Measurements from ENCODE around the gene JMJD7.

Gene JMJD7

GRCh38 chr15:41801185-41801584, 26.7 kb upstream of the JMJD7 start:
- DNase-seq (ENCODE audit: low read depth) = no peak

DNA sequence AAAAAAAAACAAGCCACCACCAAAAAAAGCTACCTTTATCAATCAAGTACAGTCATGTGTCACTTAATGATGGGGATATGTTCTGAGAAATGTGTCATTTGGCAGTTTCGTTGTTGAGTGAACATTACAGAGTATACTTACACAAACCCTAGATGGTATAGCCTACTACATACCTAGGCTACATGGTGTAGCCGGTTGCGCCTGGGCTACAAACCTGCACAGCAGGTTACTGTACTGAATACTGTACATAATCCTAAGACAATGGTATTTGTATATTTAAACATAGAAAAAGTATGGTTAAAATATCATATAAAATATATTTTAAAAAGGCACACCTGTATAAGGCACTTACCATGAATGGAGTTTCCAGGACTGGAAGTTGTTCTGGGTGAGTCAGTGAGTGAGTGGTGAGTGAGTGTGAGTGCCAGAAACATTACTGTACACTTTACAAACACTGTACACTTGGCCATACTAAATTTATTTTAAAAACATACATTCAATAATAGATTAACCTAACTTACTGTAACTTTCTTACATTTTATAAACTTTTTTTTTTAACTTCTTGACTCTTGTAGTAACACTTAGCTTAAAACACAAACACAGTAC, 25.9 kb upstream of the JMJD7 start:
- no peak for DNase-seq (ENCODE audit: low read depth)

DNA sequence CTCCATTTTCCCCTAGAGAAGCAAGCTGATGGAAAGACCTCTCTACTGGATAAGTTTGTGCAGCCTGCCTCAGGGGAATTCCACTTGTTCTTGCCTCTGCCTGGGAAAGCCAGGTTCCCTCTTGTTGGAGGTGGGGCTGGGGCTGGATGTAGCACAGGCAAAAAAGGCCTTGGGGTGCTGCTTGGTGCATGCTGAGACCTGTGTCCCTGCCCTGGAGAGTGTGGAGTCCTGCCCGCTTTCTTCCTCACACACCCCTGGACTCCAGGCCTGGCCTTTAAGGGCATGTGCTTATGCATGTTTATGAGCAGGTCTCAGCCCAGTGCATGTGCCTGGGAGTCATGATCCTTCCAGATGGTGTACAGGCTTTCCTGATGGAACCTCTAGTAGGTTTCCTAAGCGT, 23.5 kb upstream of the JMJD7 start:
- DNase-seq (ENCODE audit: low read depth) = no peak

- no peak for DNase-seq (ENCODE audit: low read depth)
Observed at GRCh38 chr15:41804916-41805666, 22.8 kb upstream of the JMJD7 start.

GRCh38 chr15:41805711-41806110, 22.2 kb upstream of the JMJD7 start:
- no peak for DNase-seq (ENCODE audit: low read depth)

DNA sequence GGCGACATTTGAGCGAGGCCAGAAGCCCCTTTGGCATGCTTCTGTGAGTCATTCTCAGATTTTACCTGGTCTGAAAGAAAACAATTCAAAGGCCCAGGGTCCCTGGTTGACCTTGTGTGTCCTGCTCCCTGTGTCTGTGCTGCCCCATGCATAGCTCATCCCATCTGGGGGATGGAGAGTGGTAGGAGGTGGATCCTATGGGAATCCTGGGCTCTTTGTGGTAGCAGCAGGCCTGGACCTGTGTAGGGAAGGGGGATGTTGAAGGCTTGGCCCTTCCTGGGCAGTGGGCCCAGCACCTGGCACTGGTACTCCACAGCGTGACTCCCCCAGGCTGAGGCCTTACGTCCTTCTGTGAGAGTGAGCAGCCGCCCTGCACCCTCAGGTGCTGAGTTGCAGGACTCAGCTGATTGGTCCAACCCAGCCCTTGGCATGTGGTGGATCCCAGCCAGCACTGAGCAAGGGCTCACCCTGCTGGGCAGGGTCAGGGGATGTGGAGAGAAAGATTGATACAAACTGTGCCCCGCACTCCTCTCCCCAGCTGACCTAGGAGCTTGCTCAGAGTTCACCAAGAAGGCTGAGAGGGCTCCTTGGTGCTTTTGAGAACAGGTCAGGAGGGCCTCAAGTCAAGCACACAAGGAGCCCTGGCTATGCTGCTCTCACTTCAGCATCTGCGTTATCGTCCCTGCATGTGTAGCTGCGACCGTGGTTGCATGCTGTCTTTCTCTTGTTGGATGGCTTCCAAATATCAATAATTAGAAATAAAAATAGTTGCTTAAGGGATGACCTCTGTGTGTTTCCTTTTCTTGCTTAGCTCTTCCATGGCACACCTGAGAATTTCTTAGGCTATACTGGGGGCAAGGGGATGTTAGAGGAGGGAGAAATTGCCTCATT, 21.4 kb upstream of the JMJD7 start:
- DNase-seq (ENCODE audit: low read depth) = no peak

GRCh38 chr15:41809121-41809520, 18.8 kb upstream of the JMJD7 start:
- DNase-seq (ENCODE audit: low read depth) = no peak

GRCh38 chr15:41809526-41810220, 18.2 kb upstream of the JMJD7 start:
- DNase-seq (ENCODE audit: low read depth) = no peak

GRCh38 chr15:41810651-41811431, 17.1 kb upstream of the JMJD7 start:
- no peak for DNase-seq (ENCODE audit: low read depth)

- peak; percentile 52 for DNase-seq (ENCODE audit: low read depth)
Observed at GRCh38 chr15:41811432-41812195, 16.3 kb upstream of the JMJD7 start.

- no peak for DNase-seq (ENCODE audit: low read depth)
Observed at GRCh38 chr15:41812820-41813375, 15.0 kb upstream of the JMJD7 start.

DNA sequence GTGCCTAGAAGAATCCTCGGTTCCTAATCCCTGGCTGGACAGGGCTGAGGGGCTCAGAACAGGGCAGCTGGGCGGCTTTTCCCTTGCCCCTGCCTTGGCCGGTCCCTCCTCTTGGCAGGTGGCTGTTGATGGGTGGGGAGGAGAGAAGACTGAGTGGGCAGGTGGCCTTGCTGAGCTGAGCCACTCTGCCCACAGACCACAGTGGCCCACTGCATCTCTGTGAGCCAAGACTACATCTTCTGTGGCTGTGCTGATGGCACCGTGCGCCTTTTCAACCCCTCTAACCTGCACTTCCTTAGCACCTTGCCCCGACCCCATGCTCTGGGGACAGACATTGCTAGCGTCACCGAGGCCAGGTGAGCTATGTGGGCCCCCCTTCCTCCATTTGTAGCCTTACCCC, 14.5 kb upstream of the JMJD7 start:
- no peak for DNase-seq (ENCODE audit: low read depth)

DNA sequence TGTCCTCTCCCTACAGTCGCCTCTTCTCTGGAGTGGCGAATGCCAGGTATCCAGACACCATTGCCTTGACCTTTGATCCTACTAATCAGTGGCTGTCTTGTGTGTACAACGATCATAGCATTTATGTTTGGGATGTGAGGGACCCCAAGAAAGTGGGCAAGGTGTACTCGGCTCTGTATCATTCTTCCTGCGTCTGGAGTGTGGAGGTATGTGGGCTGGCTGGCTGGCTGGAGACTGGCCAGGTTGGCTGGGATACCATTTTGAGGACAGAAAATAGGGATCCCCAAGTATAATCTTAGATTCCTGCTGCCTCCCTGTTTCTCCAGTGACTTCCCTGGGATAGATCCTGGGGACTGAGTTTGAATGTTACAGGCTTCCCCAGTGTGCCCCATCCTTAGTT, 13.4 kb upstream of the JMJD7 start:
- no peak for DNase-seq (ENCODE audit: low read depth)

GRCh38 chr15:41816788-41817187, 11.1 kb upstream of the JMJD7 start:
- no peak for DNase-seq (ENCODE audit: low read depth)

- no peak for DNase-seq (ENCODE audit: low read depth)
Observed at GRCh38 chr15:41817327-41817726, 10.6 kb upstream of the JMJD7 start.

DNA sequence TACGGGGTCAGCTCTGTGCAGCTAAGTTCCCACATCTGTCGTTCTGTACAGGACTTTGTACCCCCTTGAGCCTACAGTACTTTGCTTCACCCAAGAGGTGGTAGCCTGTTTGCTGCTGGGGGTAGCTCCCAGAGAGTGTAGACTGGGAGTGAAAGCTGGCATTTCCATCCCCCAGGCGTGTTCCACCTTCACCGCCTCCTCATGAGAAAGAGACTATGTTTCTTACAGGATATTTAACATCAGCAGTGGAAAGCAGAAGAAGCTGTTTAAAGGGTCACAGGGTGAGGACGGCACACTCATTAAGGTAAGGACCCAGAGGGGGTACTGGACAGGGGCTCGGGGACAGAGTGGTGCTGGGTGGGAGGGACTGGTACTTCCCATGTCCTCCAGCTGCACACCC, 10.1 kb upstream of the JMJD7 start:
- DNase-seq (ENCODE audit: low read depth) = no peak

- DNase-seq (ENCODE audit: low read depth) = no peak
Observed at GRCh38 chr15:41819455-41820050, 8.3 kb upstream of the JMJD7 start.

- DNase-seq (ENCODE audit: low read depth) = no peak
Observed at GRCh38 chr15:41820791-41821423, 7.0 kb upstream of the JMJD7 start.

- DNase-seq (ENCODE audit: low read depth) = no peak
Observed at GRCh38 chr15:41821831-41822230, 6.1 kb upstream of the JMJD7 start.

GRCh38 chr15:41822471-41822870, 5.4 kb upstream of the JMJD7 start:
- no peak for DNase-seq (ENCODE audit: low read depth)

Measured in activated T-helper 1 cell treated with Interleukin-2 at 50 U/mL for 16 hours (primary cell).